MCF 10A (cell line): ENCODE data around the gene GALNT12. TPM values are rescaled to one million over a fixed set of nuclear protein-coding genes. Genes with fewer than 3 reads are reported as not detected.

Experiments used
- BruUV-seq: library from RNA; stranded (reverse); fragments of 400-500 nt; replicated peaks from 2 replicates; lab custom pipeline; 2021; lab: Mats Ljungman, UMichigan
- CTCF ChIA-PET: fragments of 300-600 bp; sonication (Branson Sonifier 250); formaldehyde crosslinking; extraction: SDS; loops from one replicate; lab custom pipeline; 2021; ENCODE audit warnings: antibody characterized with exemption, inconsistent platforms; lab: Yijun Ruan, JAX
- POLR2A ChIA-PET: fragments of 300-600, 350-650 bp; sonication (Branson Sonifier 250); formaldehyde crosslinking; extraction: SDS; loops from one replicate; lab custom pipeline; 2020; ENCODE audit warnings: antibody characterized with exemption, inconsistent platforms; lab: Yijun Ruan, JAX
- DNase-seq: peaks from one replicate; pipeline ENCODE4 v3.0.0-alpha.2; 2018; ENCODE audit not compliant: unreplicated experiment
- H3K27ac Mint-ChIP-seq: one replicate; pipeline ENCODE4 v1.8.0; 2022; ENCODE audit warnings: mild to moderate bottlenecking, low read depth, mixed read lengths; ENCODE audit not compliant: unreplicated experiment
- H3K27me3 Mint-ChIP-seq: one replicate; pipeline ENCODE4 v1.8.0; 2022; ENCODE audit warnings: mixed read lengths; ENCODE audit not compliant: insufficient read depth, unreplicated experiment
- H3K36me3 Mint-ChIP-seq: one replicate; pipeline ENCODE4 v1.8.0; 2022; ENCODE audit warnings: mild to moderate bottlenecking, moderate library complexity, mixed read lengths; ENCODE audit not compliant: insufficient read depth, unreplicated experiment
- H3K4me1 Mint-ChIP-seq: one replicate; pipeline ENCODE4 v1.8.0; 2022; ENCODE audit warnings: mixed read lengths; ENCODE audit not compliant: insufficient read depth, unreplicated experiment
- H3K4me3 Mint-ChIP-seq: one replicate; pipeline ENCODE4 v1.8.0; 2022; ENCODE audit warnings: mild to moderate bottlenecking, moderate library complexity, mixed read lengths; ENCODE audit not compliant: unreplicated experiment
- H3K9me3 Mint-ChIP-seq: one replicate; pipeline ENCODE4 v1.8.0; 2022; ENCODE audit warnings: mixed read lengths; ENCODE audit not compliant: unreplicated experiment
- CTCF ChIP-seq: fragments of 200-600 bp; IDR thresholded peaks from one replicate; pipeline ENCODE4 v1.8.0; 2022; ENCODE audit warnings: antibody characterized with exemption, mild to moderate bottlenecking; ENCODE audit not compliant: unreplicated experiment
- intact Hi-C: fragments of 100-400 bp; cut with micrococcal nuclease; formaldehyde crosslinking; loops from 2 replicates; pipeline ENCODE4 v1.14.1; 2022
- total RNA-seq: library from RNA; stranded (reverse); gene quantifications from 2 replicates; pipeline ENCODE4 v1.2.3, GENCODE V29; 2022

GALNT12 gene
- total RNA-seq, 1 experiment from 2014 or later = not detected

- H3K4me1 Mint-ChIP-seq = peaks cover 30% of the 10 kb centered on the region
- ChIA-PET POLR2A (interaction anchor here (0.8 kb wide), 1 partner anchor 101 kb away, joined by 3 read pairs; no protein-coding TSS in a partner anchor), CTCF (interaction anchor here (1.0 to 2.4 kb wide), 4 partner anchors 9 to 201 kb away, joined by 3 to 6 read pairs (median 4); no protein-coding TSS in a partner anchor)
- no peak for DNase-seq
- H3K27me3 Mint-ChIP-seq = peaks cover 37% of the 10 kb centered on the region
- H3K36me3 Mint-ChIP-seq = peaks cover 5% of the 10 kb centered on the region
- no peak overlapping the region for H3K27ac Mint-ChIP-seq
- TF ChIP-seq CTCF = no peak
- no peak overlapping the region for H3K4me3 Mint-ChIP-seq
- intact Hi-C loops = no loop called here
- H3K9me3 Mint-ChIP-seq = peaks cover 5% of the 10 kb centered on the region
- no TSS peak for BruUV-seq
Measured at GRCh38 chr9:98867103-98867428, 59.6 kb downstream of the GALNT12 start.

GRCh38 chr9:98867429-98868168 is 60.1 kb downstream of the GALNT12 start:
- intact Hi-C loops = no loop called here
- H3K27me3 Mint-ChIP-seq = peaks cover 41% of the 10 kb centered on the region
- CTCF ChIA-PET = interaction anchor here (1.1 to 2.4 kb wide), 4 partner anchors 10 to 131 kb away, joined by 3 to 6 read pairs (median 4); no protein-coding TSS in a partner anchor
- no TSS peak for BruUV-seq
- H3K36me3 Mint-ChIP-seq = peaks cover 5% of the 10 kb centered on the region
- no peak overlapping the region for H3K4me3 Mint-ChIP-seq
- peaks cover 26% of the 10 kb centered on the region for H3K4me1 Mint-ChIP-seq
- peaks cover 7% of the 10 kb centered on the region for H3K9me3 Mint-ChIP-seq
- DNase-seq = peak; percentile 89
- POLR2A ChIA-PET = interaction anchor here (0.8 kb wide), 1 partner anchor 100 kb away, joined by 3 read pairs; no protein-coding TSS in a partner anchor
- H3K27ac Mint-ChIP-seq = no peak overlapping the region
- no peak for TF ChIP-seq CTCF

GRCh38 chr9:98869078-98869745 is 61.7 kb downstream of the GALNT12 start:
- peaks cover 7% of the 10 kb centered on the region for H3K9me3 Mint-ChIP-seq
- intact Hi-C loops = no loop called here
- H3K27me3 Mint-ChIP-seq = peaks cover 40% of the 10 kb centered on the region
- no peak overlapping the region for H3K27ac Mint-ChIP-seq
- no peak overlapping the region for H3K4me3 Mint-ChIP-seq
- BruUV-seq = no TSS peak
- ChIA-PET POLR2A (interaction anchor here (0.8 kb wide), 1 partner anchor 47 kb away, joined by 3 read pairs; no protein-coding TSS in a partner anchor), CTCF (interaction anchor here (0.6 to 1.5 kb wide), 6 partner anchors 9 to 387 kb away, joined by 3 to 6 read pairs (median 4); no protein-coding TSS in a partner anchor)
- no peak for TF ChIP-seq CTCF
- no peak for DNase-seq
- H3K36me3 Mint-ChIP-seq = peaks cover 5% of the 10 kb centered on the region
- peaks cover 34% of the 10 kb centered on the region for H3K4me1 Mint-ChIP-seq

GRCh38 chr9:98869866-98870265 is 62.4 kb downstream of the GALNT12 start:
- no TSS peak for BruUV-seq
- TF ChIP-seq CTCF = no peak
- intact Hi-C loops = no loop called here

More at GRCh38 chr9:98869866-98870265, 62.4 kb downstream of the GALNT12 start:
- DNase-seq = peak; percentile 25
- H3K27me3 Mint-ChIP-seq = peaks cover 33% of the 10 kb centered on the region
- H3K27ac Mint-ChIP-seq = no peak overlapping the region
- peaks cover 5% of the 10 kb centered on the region for H3K36me3 Mint-ChIP-seq
- H3K4me3 Mint-ChIP-seq = no peak overlapping the region
- POLR2A ChIA-PET = no interaction called here
- CTCF ChIA-PET = interaction anchor here (1.3 to 1.5 kb wide), 2 partner anchors 21 to 129 kb away, joined by 3 to 6 read pairs; no protein-coding TSS in a partner anchor
- peaks cover 34% of the 10 kb centered on the region for H3K4me1 Mint-ChIP-seq
- H3K9me3 Mint-ChIP-seq = peaks cover 7% of the 10 kb centered on the region
